Fibroblast of villous mesenchyme (primary cell): ENCODE measurements around the gene DPH7. TPM values are rescaled to one million over a fixed set of nuclear protein-coding genes. Genes with fewer than 3 reads are reported as not detected.
"Not testable (repeated sequence)": the region's sequence is repeated elsewhere in the genome, so short reads cannot be mapped to it uniquely, and the experiment has no call there.

Experiments used
- DNase-seq: peaks from one replicate; pipeline ENCODE4 v3.0.0-alpha.2; 2010; ENCODE audit warnings: low read depth
- H3K4me3 ChIP-seq: 2 replicates; pipeline ENCODE4 v1.5.1; 2011; ENCODE audit warnings: low read depth, mild to moderate bottlenecking, low read length
- CTCF ChIP-seq: IDR thresholded peaks from 2 replicates; pipeline ENCODE4 v1.5.1; 2012; ENCODE audit warnings: low read depth, mild to moderate bottlenecking, low read length; ENCODE audit not compliant: insufficient read depth
- total RNA-seq: library from RNA; depleted of rRNA; stranded (reverse); fragments of >200 nt; gene quantifications from 2 replicates; pipeline ENCODE4 v1.2.3, GENCODE V29; 2012

The DPH7 gene
- total RNA-seq, 1 donor = 22.0 TPM

- no peak for TF ChIP-seq CTCF
- H3K4me3 ChIP-seq = no peak overlapping the region
- no peak for DNase-seq
Observed at GRCh38 chr9:137522746-137523455, 55.8 kb downstream of the DPH7 start.

GRCh38 chr9:137521405-137521985 lies 57.2 kb downstream of the DPH7 start:
- no peak for TF ChIP-seq CTCF
- H3K4me3 ChIP-seq = no peak overlapping the region
- no peak for DNase-seq

DNA sequence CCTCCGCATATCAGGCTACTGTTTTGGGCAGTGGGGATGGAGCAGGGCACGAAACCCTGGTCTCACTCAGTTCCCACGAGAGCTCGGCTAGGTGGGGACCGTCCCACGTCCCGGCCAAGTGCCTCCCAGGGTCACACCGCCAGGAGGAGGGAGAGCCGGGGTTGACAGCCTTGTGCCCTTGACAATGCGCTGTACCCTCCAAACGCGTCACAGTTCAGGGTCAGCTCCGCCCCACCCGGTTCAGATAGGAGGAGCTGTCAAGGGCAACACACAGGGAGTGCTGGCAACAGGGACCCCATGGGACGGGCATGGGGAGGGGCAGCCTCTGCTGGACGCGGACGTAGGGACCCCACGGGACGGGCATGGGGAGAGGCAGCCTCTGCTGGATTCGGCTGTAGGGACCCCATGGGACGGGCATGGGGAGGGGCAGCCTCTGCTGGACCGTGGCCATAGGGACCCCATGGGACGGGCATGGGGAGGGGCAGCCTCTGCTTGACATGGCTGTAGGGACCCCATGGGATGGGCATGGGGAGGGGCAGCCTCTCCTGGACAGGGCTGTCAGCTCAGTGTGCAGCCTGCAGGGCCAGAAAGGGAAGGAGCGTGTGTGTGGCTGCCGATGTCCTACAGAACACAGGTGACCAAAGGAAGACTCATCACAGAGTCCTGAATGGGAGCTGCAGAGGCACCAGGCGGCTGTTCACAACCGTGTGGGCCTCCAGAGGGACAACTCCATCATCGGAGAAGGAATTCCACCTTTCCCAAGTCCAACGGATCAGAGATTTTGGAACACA lies 57.9 kb downstream of the DPH7 start:
- DNase-seq = no peak
- TF ChIP-seq CTCF = no peak
- H3K4me3 ChIP-seq = no peak overlapping the region

GRCh38 chr9:137519553-137519952 lies 59.2 kb downstream of the DPH7 start:
- no peak overlapping the region for H3K4me3 ChIP-seq
- no peak for TF ChIP-seq CTCF
- no peak for DNase-seq

- DNase-seq, H3K4me3 ChIP-seq: not testable (repeated sequence)
Observed at GRCh38 chr9:137518661-137519459, 59.9 kb downstream of the DPH7 start.

GRCh38 chr9:137516144-137516917 lies 62.4 kb downstream of the DPH7 start:
- H3K4me3 ChIP-seq = no peak overlapping the region
- no peak for TF ChIP-seq CTCF
- no peak for DNase-seq
